ENCODE results near the gene HLA-DRB5. TPM values are rescaled to one million over a fixed set of nuclear protein-coding genes. Genes with fewer than 3 reads are reported as not detected.
"Not testable (repeated sequence)": the region's sequence is repeated elsewhere in the genome, so short reads cannot be mapped to it uniquely, and the experiment has no call there.

HLA-DRB5 gene
- total and polyA plus RNA-seq, 10 of the 15 experiments (the other 5 are each of a cell fraction or from before 2014, with no cell fraction given) = 38.0 to 108 (median 62.8) TPM

- H3K4me2 ChIP-seq (ENCODE audit: control insufficient read depth, insufficient read depth); POLR2A ChIA-PET; FAIRE-seq; H3K79me2 ChIP-seq (ENCODE audit: control insufficient read depth, insufficient read depth, low read length); intact Hi-C loops (cut with micrococcal nuclease; ENCODE audit: unreplicated experiment); H3K4me1 ChIP-seq (ENCODE audit: control insufficient read depth, insufficient read depth, low read length); H3K36me3 ChIP-seq (ENCODE audit: control insufficient read depth in 2 of 2, insufficient read depth in 2 of 2, low read length in 1 of 2); CTCF ChIA-PET; ATAC-seq; RAD21 ChIA-PET (ENCODE audit: unreplicated experiment); H3K4me3 ChIP-seq; H3K27ac ChIP-seq (ENCODE audit: control insufficient read depth, insufficient read depth); H3K9me3 ChIP-seq (replicated peaks; ENCODE audit: control insufficient read depth, insufficient read depth, low read length); H4K20me1 ChIP-seq (ENCODE audit: control insufficient read depth, insufficient read depth); in situ Hi-C loops (cut with MboI); H2AFZ ChIP-seq (ENCODE audit: control insufficient read depth, low read depth, low read length); H3K27me3 ChIP-seq (replicated peaks in 1 of 2; ENCODE audit: control insufficient read depth in 2 of 2, insufficient read depth in 2 of 2, low read length in 1 of 2); H3K9ac ChIP-seq (ENCODE audit: control insufficient read depth, insufficient read depth, low read length); BruUV-seq (replicated peaks); DNase-seq (ENCODE audit: low read depth, low spot score); SMC1A ChIA-PET (ENCODE audit: uncharacterized antibody, unreplicated experiment): not testable (repeated sequence)
- 60% methylated on average over 4 of the region's 5 CpGs for WGBS (ENCODE audit: insufficient coverage, insufficient replicate concordance, low lambda C conversion rate, missing lambda C conversion rate)
These were observed 62.2 kb downstream of the HLA-DRB5 start for GRCh38 chr6:32467743-32468503.

Small RNA genes within 50 kb of the gene (small RNA-seq; reads per million reads assigned to genes)
- not detected for gene RNU1-61P

Other genes starting within 250 kb of the HLA-DRB5 start
Only the 7 nearest of the 8 such genes appear.
- gene TSBP1, start 158.4 kb downstream of the HLA-DRB5 start, total RNA-seq (2014; rRNA removed) = not detected in 2 replicates
- gene TSBP1, start 158.4 kb downstream of the HLA-DRB5 start, total RNA-seq (2014; rRNA removed; fragmentation: Illumina TruSeq; extraction: Trizol) = not detected in 2 replicates
- gene TSBP1, start 158.4 kb downstream of the HLA-DRB5 start, total RNA-seq (2021) = not detected in 2 replicates
- not detected in 2 replicates for gene TSBP1, start 158.4 kb downstream of the HLA-DRB5 start, polyA plus RNA-seq (2011; rRNA removed)
- not detected in 2 replicates for gene TSBP1, start 158.4 kb downstream of the HLA-DRB5 start, polyA plus RNA-seq (2014; fragmentation: Illumina TruSeq; extraction: Trizol)
- gene TSBP1, start 158.4 kb downstream of the HLA-DRB5 start, polyA plus RNA-seq (2014; fragmentation: Nextera tagmentation; extraction: Ambion mirVana) = not detected
- gene TSBP1, start 158.4 kb downstream of the HLA-DRB5 start, polyA plus RNA-seq (2014; rRNA removed) = not detected in 2 replicates
- gene TSBP1, start 158.4 kb downstream of the HLA-DRB5 start, polyA plus RNA-seq (2016; fragmentation: Nextera tagmentation; extraction: Ambion mirVana) = not detected
- gene BTNL2, start 123.1 kb downstream of the HLA-DRB5 start, total RNA-seq (2014; rRNA removed) = 0.11 TPM in 1 of 2 replicates, not detected in the other
- gene BTNL2, start 123.1 kb downstream of the HLA-DRB5 start, total RNA-seq (2014; rRNA removed; fragmentation: Illumina TruSeq; extraction: Trizol) = not detected in 2 replicates
- gene BTNL2, start 123.1 kb downstream of the HLA-DRB5 start, total RNA-seq (2021) = 0.26 TPM in 1 of 2 replicates, not detected in the other
- gene BTNL2, start 123.1 kb downstream of the HLA-DRB5 start, polyA plus RNA-seq (2011; rRNA removed) = 0.20 TPM in 1 of 2 replicates, not detected in the other
- gene BTNL2, start 123.1 kb downstream of the HLA-DRB5 start, polyA plus RNA-seq (2014; fragmentation: Illumina TruSeq; extraction: Trizol) = not detected in 2 replicates
- gene BTNL2, start 123.1 kb downstream of the HLA-DRB5 start, polyA plus RNA-seq (2014; fragmentation: Nextera tagmentation; extraction: Ambion mirVana) = under 1 TPM in 1 of 2 experiments, not detected in 1; 0.29 TPM
- gene BTNL2, start 123.1 kb downstream of the HLA-DRB5 start, polyA plus RNA-seq (2014; rRNA removed) = 0.26 TPM in 1 of 2 replicates, not detected in the other
- not detected for gene BTNL2, start 123.1 kb downstream of the HLA-DRB5 start, polyA plus RNA-seq (2016; fragmentation: Nextera tagmentation; extraction: Ambion mirVana)
- gene HLA-DRA, start 90.4 kb downstream of the HLA-DRB5 start, total RNA-seq (2014; rRNA removed) = 2,559 and 2,863 TPM in 2 replicates
- gene HLA-DRA, start 90.4 kb downstream of the HLA-DRB5 start, total RNA-seq (2014; rRNA removed; fragmentation: Illumina TruSeq; extraction: Trizol) = 2,824 and 2,869 TPM in 2 replicates
- gene HLA-DRA, start 90.4 kb downstream of the HLA-DRB5 start, total RNA-seq (2021) = 2,040 and 2,127 TPM in 2 replicates
- gene HLA-DRA, start 90.4 kb downstream of the HLA-DRB5 start, polyA plus RNA-seq (2011; rRNA removed) = 6,832 and 7,093 TPM in 2 replicates
- gene HLA-DRA, start 90.4 kb downstream of the HLA-DRB5 start, polyA plus RNA-seq (2014; fragmentation: Illumina TruSeq; extraction: Trizol) = 3,849 and 4,829 TPM in 2 replicates
- gene HLA-DRA, start 90.4 kb downstream of the HLA-DRB5 start, polyA plus RNA-seq (2014; fragmentation: Nextera tagmentation; extraction: Ambion mirVana) = 1,000 to 10,000 TPM; 4,131 to 6,024 TPM
- 2,742 and 2,894 TPM in 2 replicates for gene HLA-DRA, start 90.4 kb downstream of the HLA-DRB5 start, polyA plus RNA-seq (2014; rRNA removed)
- gene HLA-DRA, start 90.4 kb downstream of the HLA-DRB5 start, polyA plus RNA-seq (2016; fragmentation: Nextera tagmentation; extraction: Ambion mirVana) = 1,000 to 10,000 TPM; 2,299 to 2,366 TPM
- gene HLA-DRB1, start 59.6 kb upstream of the HLA-DRB5 start, total RNA-seq (2014; rRNA removed) = 585 and 596 TPM in 2 replicates
- 543 and 546 TPM in 2 replicates for gene HLA-DRB1, start 59.6 kb upstream of the HLA-DRB5 start, total RNA-seq (2014; rRNA removed; fragmentation: Illumina TruSeq; extraction: Trizol)
- 718 and 768 TPM in 2 replicates for gene HLA-DRB1, start 59.6 kb upstream of the HLA-DRB5 start, total RNA-seq (2021)
- gene HLA-DRB1, start 59.6 kb upstream of the HLA-DRB5 start, polyA plus RNA-seq (2011; rRNA removed) = 684 and 1,082 TPM in 2 replicates
- gene HLA-DRB1, start 59.6 kb upstream of the HLA-DRB5 start, polyA plus RNA-seq (2014; fragmentation: Illumina TruSeq; extraction: Trizol) = 462 and 549 TPM in 2 replicates
- 100 to 1,000 TPM; 312 to 364 TPM for gene HLA-DRB1, start 59.6 kb upstream of the HLA-DRB5 start, polyA plus RNA-seq (2014; fragmentation: Nextera tagmentation; extraction: Ambion mirVana)
- 623 and 640 TPM in 2 replicates for gene HLA-DRB1, start 59.6 kb upstream of the HLA-DRB5 start, polyA plus RNA-seq (2014; rRNA removed)
- gene HLA-DRB1, start 59.6 kb upstream of the HLA-DRB5 start, polyA plus RNA-seq (2016; fragmentation: Nextera tagmentation; extraction: Ambion mirVana) = 100 to 1,000 TPM; 839 to 871 TPM
- 395 and 433 TPM in 2 replicates for gene HLA-DQA1, start 107.1 kb upstream of the HLA-DRB5 start, total RNA-seq (2014; rRNA removed)
- gene HLA-DQA1, start 107.1 kb upstream of the HLA-DRB5 start, total RNA-seq (2014; rRNA removed; fragmentation: Illumina TruSeq; extraction: Trizol) = 498 and 529 TPM in 2 replicates
- 664 and 712 TPM in 2 replicates for gene HLA-DQA1, start 107.1 kb upstream of the HLA-DRB5 start, total RNA-seq (2021)
- 1,353 and 1,769 TPM in 2 replicates for gene HLA-DQA1, start 107.1 kb upstream of the HLA-DRB5 start, polyA plus RNA-seq (2011; rRNA removed)
- 792 and 799 TPM in 2 replicates for gene HLA-DQA1, start 107.1 kb upstream of the HLA-DRB5 start, polyA plus RNA-seq (2014; fragmentation: Illumina TruSeq; extraction: Trizol)
- 100 to 1,000 TPM; 327 to 423 TPM for gene HLA-DQA1, start 107.1 kb upstream of the HLA-DRB5 start, polyA plus RNA-seq (2014; fragmentation: Nextera tagmentation; extraction: Ambion mirVana)
- gene HLA-DQA1, start 107.1 kb upstream of the HLA-DRB5 start, polyA plus RNA-seq (2014; rRNA removed) = 515 and 552 TPM in 2 replicates
- 100 to 1,000 TPM; 289 to 291 TPM for gene HLA-DQA1, start 107.1 kb upstream of the HLA-DRB5 start, polyA plus RNA-seq (2016; fragmentation: Nextera tagmentation; extraction: Ambion mirVana)
- 127 and 148 TPM in 2 replicates for gene HLA-DQB1, start 136.4 kb upstream of the HLA-DRB5 start, total RNA-seq (2014; rRNA removed)
- gene HLA-DQB1, start 136.4 kb upstream of the HLA-DRB5 start, total RNA-seq (2014; rRNA removed; fragmentation: Illumina TruSeq; extraction: Trizol) = 70.6 and 77.7 TPM in 2 replicates
- 119 and 121 TPM in 2 replicates for gene HLA-DQB1, start 136.4 kb upstream of the HLA-DRB5 start, total RNA-seq (2021)
- 253 and 403 TPM in 2 replicates for gene HLA-DQB1, start 136.4 kb upstream of the HLA-DRB5 start, polyA plus RNA-seq (2011; rRNA removed)
- 46.4 and 73.9 TPM in 2 replicates for gene HLA-DQB1, start 136.4 kb upstream of the HLA-DRB5 start, polyA plus RNA-seq (2014; fragmentation: Illumina TruSeq; extraction: Trizol)
- 10 to 100 TPM; 38.1 to 66.1 TPM for gene HLA-DQB1, start 136.4 kb upstream of the HLA-DRB5 start, polyA plus RNA-seq (2014; fragmentation: Nextera tagmentation; extraction: Ambion mirVana)
- 106 and 112 TPM in 2 replicates for gene HLA-DQB1, start 136.4 kb upstream of the HLA-DRB5 start, polyA plus RNA-seq (2014; rRNA removed)
- 10 to 100 TPM; 85.5 to 97.3 TPM for gene HLA-DQB1, start 136.4 kb upstream of the HLA-DRB5 start, polyA plus RNA-seq (2016; fragmentation: Nextera tagmentation; extraction: Ambion mirVana)
- 12.3 and 14.1 TPM in 2 replicates for gene HLA-DQA2, start 211.1 kb upstream of the HLA-DRB5 start, total RNA-seq (2014; rRNA removed)
- 14.3 and 15.4 TPM in 2 replicates for gene HLA-DQA2, start 211.1 kb upstream of the HLA-DRB5 start, total RNA-seq (2014; rRNA removed; fragmentation: Illumina TruSeq; extraction: Trizol)
- gene HLA-DQA2, start 211.1 kb upstream of the HLA-DRB5 start, total RNA-seq (2021) = 24.2 and 26.5 TPM in 2 replicates
- 22.5 and 25.2 TPM in 2 replicates for gene HLA-DQA2, start 211.1 kb upstream of the HLA-DRB5 start, polyA plus RNA-seq (2011; rRNA removed)
- gene HLA-DQA2, start 211.1 kb upstream of the HLA-DRB5 start, polyA plus RNA-seq (2014; fragmentation: Illumina TruSeq; extraction: Trizol) = 8.9 and 9.1 TPM in 2 replicates
- 10 to 100 TPM; 17.2 to 21.8 TPM for gene HLA-DQA2, start 211.1 kb upstream of the HLA-DRB5 start, polyA plus RNA-seq (2014; fragmentation: Nextera tagmentation; extraction: Ambion mirVana)
- gene HLA-DQA2, start 211.1 kb upstream of the HLA-DRB5 start, polyA plus RNA-seq (2014; rRNA removed) = 19.9 and 26.4 TPM in 2 replicates
- gene HLA-DQA2, start 211.1 kb upstream of the HLA-DRB5 start, polyA plus RNA-seq (2016; fragmentation: Nextera tagmentation; extraction: Ambion mirVana) = 10 to 100 TPM; 11.8 to 12.5 TPM